MM.1S (cell line): Measurements from ENCODE around the gene TARP.

Source experiments
- EZH2 ChIP-seq: fragments of 300-600 bp; sonication (generic); optimal IDR thresholded peaks from 2 replicates; pipeline ENCODE3; 2017; ENCODE audit warnings: low read depth, mild to moderate bottlenecking, antibody characterized with exemption, low read length, mixed read lengths
- TF ChIP-seq, protein P1 (sequence below): fragments of 300-600 bp; sonication (generic); IDR thresholded peaks from 2 replicates; pipeline ENCODE4 v1.5.1; 2016; ENCODE audit warnings: antibody characterized with exemption, low read length, mixed read lengths

DNA sequence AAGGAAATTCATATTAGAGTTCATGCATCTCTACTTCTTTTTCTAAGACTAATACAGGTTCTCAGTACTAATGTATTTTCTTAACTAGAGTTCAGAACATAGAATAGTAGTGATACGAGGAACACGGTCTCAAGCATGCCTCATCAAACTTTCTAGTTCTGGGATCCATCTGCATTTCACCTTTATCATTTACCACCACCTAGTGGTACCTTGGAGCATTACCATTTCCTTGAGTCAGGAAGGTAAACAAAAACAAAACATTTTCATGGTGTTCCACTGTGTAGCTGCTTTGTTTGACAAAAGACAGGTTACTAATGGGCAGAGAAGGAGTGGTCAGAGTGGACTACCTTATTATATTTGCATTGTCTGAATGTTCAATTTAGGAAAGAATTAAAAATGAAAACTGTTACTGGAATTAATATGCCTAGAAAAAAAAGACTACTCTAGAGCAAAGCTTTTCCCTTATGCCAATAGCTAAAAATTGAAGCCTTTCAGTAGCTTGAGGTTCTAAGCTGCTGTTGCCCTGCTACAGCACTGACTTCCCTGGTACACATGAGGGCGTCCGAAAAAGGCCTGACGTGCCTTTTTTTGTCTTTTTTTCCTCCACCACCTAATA, 50.8 kb downstream of the TARP start:
- TF ChIP-seq, protein P1, sequence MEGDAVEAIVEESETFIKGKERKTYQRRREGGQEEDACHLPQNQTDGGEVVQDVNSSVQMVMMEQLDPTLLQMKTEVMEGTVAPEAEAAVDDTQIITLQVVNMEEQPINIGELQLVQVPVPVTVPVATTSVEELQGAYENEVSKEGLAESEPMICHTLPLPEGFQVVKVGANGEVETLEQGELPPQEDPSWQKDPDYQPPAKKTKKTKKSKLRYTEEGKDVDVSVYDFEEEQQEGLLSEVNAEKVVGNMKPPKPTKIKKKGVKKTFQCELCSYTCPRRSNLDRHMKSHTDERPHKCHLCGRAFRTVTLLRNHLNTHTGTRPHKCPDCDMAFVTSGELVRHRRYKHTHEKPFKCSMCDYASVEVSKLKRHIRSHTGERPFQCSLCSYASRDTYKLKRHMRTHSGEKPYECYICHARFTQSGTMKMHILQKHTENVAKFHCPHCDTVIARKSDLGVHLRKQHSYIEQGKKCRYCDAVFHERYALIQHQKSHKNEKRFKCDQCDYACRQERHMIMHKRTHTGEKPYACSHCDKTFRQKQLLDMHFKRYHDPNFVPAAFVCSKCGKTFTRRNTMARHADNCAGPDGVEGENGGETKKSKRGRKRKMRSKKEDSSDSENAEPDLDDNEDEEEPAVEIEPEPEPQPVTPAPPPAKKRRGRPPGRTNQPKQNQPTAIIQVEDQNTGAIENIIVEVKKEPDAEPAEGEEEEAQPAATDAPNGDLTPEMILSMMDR, result peak; percentile 92
- TF ChIP-seq EZH2, result no peak
